Activated gamma-delta T cell treated with Interleukin-2 at 50 U/mL for 16 hours (primary cell): ENCODE results near the gene CACNA2D2.

Experiments used
- DNase-seq: peaks from one replicate; pipeline ENCODE4 v3.0.0-alpha.2; 2020

CACNA2D2 gene

GRCh38 chr3:50454481-50455070 is 48.9 kb downstream of the CACNA2D2 start:
- DNase-seq = no peak

DNA sequence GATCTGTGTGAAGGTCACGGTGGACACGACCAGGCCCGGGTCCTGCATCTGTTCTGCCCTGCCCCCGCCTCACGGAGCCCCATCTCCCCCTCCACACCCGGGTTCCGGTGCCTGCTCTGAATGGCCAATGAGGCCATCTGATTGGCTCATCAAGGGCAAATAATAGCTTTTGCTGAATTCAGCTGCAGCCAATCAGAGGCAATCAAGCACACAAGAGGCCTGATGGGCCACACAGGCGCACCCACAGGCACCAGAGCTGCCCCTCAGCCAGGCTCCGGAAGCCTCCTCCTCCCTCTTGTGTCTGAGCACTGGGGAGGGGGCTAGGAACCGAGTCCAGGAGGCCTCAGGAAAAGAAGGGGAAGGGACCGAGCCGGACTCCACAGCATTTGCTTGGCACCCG is 49.5 kb downstream of the CACNA2D2 start:
- DNase-seq = no peak

DNA sequence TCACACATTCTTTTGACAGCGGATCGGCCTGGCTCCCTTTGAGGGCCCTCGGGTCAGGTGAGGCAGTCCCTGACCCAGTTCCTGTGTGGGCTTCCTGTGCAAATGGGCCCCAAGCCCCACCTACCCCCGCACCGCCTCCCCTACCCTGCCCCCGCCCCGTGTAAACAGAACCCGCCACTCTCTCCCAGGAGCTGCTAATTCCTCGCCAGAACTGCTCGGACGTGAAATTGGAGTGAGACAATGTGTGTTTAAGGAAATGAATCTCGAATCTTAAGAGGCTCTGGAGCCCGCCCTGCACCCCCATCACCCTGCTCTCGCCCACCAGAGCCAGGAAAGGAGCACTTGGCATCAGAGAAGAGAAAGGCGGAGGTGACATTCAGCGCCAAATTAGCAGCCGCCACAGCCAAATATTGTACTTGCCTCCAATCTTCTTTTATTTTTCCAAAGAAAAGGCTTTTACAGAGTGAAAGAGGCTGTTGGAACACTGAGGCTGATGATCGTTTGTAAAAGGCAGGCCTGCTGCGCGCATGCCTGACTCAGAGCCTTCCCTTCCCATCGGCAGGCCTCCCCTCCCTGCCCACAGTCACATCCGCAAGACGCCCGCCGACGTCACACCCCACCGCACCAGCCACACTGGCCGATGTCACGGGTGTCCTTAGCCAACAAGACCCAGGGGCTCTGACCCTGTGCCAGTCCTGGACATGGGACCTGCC is 53.1 kb downstream of the CACNA2D2 start:
- peak; percentile 63 for DNase-seq

- DNase-seq = no peak
These were observed 54.5 kb downstream of the CACNA2D2 start for GRCh38 chr3:50448752-50449539.

DNA sequence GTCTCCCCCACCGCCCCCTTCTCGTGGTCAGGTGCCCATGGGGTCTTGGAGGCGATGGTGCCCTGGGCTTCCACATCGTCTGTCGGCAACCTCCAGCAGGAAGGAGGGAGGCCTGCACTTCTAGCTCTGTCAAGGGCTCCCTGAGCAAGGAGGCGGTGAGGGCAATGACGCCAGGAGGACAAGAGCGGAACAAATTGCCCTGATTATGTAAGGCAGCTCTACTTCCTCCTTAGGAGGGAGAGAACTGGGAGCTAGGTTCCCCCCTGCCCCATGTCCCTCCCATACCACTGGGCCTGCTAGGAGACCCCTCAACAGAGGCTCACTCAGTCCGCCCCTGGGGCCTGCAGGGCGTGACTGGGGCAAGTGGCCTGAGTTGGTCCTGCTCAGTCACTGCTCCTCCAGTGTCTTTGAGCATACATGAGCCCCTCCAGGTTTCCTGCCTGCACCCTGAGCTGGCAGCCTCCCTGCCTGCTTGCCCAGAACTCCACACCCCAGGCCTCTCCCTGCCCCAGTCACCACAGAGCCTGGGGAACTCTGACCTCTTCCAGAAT is 56.1 kb downstream of the CACNA2D2 start:
- DNase-seq = no peak

DNA sequence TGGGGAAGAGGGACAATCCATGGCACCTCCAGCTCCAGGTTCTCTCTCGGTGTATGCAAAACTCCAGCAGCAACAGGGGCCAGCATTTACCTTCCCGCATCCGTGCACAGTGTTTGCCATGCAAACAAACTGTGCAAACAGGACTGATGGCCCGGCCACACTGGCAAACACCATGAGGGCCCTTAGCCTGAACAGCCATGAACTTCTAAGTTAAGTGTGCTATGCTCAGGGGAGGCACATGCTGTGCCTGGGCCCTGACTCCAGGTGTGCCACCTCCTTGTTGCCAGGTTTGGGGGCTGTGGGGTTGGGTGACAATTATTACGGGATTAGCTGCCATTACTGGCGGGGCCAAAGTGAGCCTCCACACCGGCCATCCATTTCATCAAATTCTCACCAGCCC is 57.5 kb downstream of the CACNA2D2 start:
- no peak for DNase-seq

DNA sequence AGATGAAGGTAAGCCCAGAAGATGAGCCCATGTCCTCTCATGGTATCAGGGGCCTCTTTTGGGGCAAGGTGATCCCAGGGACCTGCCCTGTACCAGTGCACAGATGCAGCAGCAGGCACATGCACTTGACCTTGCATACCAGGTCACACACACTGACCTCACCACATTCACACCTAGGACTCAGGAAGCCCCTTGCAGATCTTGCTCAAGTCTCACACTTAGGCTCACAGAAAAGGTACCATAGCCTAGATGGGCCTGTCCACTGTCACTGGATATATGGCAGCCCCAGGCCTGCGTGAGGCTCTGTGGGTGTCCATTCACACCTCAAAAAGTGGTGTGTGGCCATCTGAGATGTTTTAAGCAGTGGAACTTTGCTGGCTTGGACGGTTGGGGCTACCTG is 58.7 kb downstream of the CACNA2D2 start:
- DNase-seq = no peak

DNA sequence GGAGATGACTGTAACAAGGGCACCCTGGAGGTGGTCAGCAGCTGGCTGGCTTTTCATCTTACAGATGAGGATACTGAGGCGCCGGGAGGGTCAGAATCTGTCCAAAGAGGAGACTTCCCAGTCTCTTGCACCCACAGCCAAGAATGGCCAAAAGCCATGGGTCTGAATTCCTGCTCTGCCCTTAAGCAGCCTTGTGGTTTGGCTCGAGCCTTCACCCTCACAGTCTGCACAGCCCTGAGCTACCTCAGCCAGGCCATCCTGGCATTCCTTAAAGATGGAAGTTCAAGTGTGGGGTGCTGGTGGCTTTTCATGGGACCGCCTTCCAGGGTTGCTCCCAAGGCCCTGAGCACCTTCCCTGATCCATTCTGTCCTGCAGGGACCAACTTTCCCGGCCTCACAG is 59.2 kb downstream of the CACNA2D2 start:
- DNase-seq = no peak

DNA sequence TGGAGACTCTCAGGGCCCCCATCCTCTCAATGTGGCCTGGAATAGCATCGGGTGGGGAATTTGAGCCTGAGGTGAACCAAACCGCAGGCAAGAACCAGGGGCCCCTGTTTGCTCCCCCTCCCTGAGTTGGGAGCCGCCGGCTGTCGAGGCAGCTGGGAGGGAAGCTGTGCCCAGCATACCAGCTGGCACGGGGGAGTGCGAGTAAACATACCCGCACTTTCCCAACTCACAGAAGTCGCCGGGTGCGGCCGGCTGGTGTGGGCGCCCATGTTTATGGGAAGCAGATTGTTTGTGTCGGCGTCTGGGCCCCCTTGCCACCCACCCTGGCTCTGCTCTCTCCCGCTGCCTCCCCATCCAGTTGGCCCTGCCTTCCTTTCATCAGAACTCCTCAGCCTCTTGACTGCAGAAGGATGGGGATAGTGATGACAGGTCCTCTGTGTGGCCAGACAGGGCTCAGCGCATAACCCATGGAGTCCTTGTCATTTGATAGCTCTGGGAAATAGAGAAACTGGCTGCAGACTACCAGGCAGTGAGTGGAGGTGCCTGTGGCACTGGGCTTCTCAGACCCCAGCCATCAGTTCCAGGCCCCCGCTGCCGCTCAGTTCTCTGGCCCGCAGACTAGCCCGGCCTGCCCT is 60.4 kb downstream of the CACNA2D2 start:
- DNase-seq = no peak

DNA sequence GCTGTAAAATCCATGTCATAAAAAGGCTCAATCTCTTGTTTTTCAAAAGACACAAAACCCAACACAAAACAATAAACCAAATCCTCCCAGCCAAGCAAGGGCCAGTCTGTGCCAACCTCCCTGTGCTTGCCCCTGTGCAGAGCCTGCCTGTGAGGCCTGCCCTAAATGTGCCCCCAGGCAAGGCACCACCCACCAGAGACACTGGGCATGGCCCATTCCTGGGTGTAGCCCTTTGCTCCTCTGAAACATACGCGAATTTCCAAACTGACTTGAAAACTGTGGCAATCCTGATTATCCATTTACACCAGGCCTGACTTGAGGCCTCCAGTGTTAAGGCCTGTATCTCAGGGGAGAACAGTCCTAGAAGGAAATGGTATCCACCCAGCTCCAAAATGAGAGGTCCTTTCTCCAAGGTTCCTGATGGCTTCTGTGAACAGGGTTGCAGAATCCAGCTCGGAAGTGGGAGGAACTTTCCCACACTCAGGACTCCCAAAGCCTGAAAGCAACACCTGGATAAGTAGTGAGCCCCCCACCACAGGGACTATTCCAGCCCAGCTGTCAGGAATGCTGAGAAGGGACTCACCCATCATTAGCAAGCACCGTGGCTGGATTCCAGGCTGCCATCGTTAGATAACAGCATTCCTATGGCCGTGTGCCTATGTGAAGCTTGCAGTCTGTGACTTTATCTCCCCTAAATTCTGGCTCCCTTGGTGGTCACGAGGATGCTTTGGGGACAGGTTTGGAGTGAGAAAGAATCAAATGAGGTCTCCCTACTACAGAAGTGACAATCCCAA is 61.8 kb downstream of the CACNA2D2 start:
- no peak for DNase-seq

- peak; percentile 77 for DNase-seq
These were observed 67.2 kb downstream of the CACNA2D2 start for GRCh38 chr3:50436114-50436674.

DNA sequence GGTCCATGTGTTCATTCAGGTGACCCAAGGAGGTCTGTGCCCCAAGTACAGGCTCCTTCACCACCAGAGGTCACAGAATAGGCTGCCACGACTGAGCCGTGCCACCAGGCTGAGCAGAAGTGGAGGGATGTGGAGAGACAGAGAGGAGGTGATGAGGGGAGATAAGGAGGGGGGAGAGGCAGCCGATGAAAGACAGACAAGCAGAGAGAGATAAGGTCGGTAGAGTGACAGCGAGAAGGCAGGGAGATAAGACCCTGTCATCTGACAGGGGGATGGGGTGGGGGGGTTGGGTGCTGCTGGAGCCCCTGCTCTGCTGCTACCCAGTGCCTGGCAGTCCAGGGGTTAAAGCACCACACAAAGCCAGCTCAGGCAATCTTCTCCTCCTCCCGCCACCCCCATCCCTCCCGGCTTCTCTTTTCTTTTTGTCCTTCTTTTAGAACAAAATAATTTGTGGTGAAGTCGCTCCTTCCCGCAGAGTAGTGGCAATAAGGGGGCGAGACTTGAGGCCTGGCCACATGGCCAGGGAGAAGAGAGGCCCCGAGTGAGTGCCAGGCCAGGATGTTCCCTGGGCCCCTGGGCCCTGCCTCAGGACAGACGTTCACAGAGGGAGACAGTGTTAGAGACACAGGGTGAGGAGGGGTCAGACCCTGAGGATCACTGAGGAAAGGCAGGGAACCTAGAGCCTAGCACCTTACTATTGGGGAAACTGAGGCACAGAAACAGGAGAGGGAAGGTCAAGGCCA is 67.9 kb downstream of the CACNA2D2 start:
- no peak for DNase-seq

- DNase-seq = no peak
These were observed 69.5 kb downstream of the CACNA2D2 start for GRCh38 chr3:50433954-50434353.

DNA sequence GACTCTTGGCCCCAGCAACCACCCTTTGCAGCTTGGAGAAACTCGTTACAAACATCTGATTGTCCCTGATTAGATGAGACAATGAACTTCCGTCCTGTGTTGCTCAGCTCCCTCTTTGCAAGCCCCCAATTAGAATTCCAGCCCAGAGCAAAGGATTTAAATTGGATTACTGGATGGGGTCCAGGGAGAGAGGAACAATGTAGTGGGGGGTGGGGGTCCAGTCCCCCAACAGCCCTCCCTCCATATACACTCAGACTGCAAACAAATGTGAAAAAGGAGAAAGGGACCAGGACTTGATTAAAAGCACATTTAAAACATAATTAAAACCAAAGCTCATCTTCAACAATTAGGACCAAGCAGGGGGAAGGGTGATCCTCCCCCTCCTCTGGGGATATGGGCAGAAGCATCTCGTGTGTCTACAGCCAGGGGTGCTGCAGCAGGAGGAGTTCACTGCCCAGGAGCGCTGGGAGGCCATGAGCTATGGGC is 72.4 kb downstream of the CACNA2D2 start:
- DNase-seq = no peak

GRCh38 chr3:50430191-50430590 is 73.2 kb downstream of the CACNA2D2 start:
- peak; percentile 20 for DNase-seq

GRCh38 chr3:50428007-50428633 is 75.3 kb downstream of the CACNA2D2 start:
- DNase-seq = peak; percentile 38

DNA sequence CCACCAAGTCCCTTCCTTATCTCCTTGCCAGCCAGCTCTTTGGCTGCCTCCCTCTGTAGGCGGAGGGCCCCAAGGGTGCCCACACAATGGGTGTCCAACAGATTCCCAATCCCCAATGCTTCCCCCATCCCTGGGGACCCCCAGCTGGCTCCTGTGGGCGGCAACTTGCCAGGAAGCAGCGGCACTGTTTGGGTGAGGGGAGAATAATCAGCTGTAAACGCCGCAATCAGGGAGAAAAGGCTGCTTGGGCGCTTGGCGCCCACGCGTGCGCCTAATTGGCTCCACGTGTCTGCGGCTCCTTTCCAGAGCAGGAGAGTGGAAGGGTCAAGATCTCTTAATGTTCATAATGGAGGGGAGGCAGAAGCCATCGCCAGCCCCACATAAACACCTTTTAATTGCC is 76.2 kb downstream of the CACNA2D2 start:
- no peak for DNase-seq

GRCh38 chr3:50425911-50426310 is 77.5 kb downstream of the CACNA2D2 start:
- no peak for DNase-seq

GRCh38 chr3:50423543-50423942 is 79.9 kb downstream of the CACNA2D2 start:
- no peak for DNase-seq

GRCh38 chr3:50422153-50422552 is 81.3 kb downstream of the CACNA2D2 start:
- no peak for DNase-seq
